ENCODE measurements around the gene DUSP9.
"Not testable (repeated sequence)": the region's sequence is repeated elsewhere in the genome, so short reads cannot be mapped to it uniquely, and the experiment has no call there.

- not testable (repeated sequence) for TF ChIP-seq YY1 (IDR thresholded peaks at IDR 0.05; ENCODE audit: insufficient read depth, insufficient read length); SUZ12 (IDR thresholded peaks at IDR 0.05; ENCODE audit: extremely low read depth, insufficient read depth, insufficient read length)
Observed at GRCh38 chrX:153604666-153605380, 42.2 kb upstream of the DUSP9 start.

Data from NT2/D1 (cell line).